Muscle of arm (tissue), 12 donors: ENCODE results near the gene TLR6. TPM values are rescaled to one million over a fixed set of nuclear protein-coding genes. Genes with fewer than 3 reads are reported as not detected.
A peak's percentile ranks its signal among the peaks of the same experiment; 100 is the strongest.
"Not testable (repeated sequence)": the region's sequence is repeated elsewhere in the genome, so short reads cannot be mapped to it uniquely, and the experiment has no call there.

Experiments used
- DNase-seq: peaks from one replicate; pipeline ENCODE4 v3.0.0-alpha.2; 2013
- polyA plus RNA-seq, 12 donors: library from polyadenylated mRNA; unstranded; fragments of 120-200 nt; gene quantifications; one replicate each; pipeline ENCODE4 v1.2.1, GENCODE V29; 2013; ENCODE audit not compliant: insufficient read length in 12 of 12

Gene TLR6
- polyA plus RNA-seq, 12 donors: 0.82 to 2.6 (median 1.4) TPM; not detected in 2

GRCh38 chr4:38823766-38824165, 32.9 kb downstream of the TLR6 start:
- DNase-seq: no peak

DNA sequence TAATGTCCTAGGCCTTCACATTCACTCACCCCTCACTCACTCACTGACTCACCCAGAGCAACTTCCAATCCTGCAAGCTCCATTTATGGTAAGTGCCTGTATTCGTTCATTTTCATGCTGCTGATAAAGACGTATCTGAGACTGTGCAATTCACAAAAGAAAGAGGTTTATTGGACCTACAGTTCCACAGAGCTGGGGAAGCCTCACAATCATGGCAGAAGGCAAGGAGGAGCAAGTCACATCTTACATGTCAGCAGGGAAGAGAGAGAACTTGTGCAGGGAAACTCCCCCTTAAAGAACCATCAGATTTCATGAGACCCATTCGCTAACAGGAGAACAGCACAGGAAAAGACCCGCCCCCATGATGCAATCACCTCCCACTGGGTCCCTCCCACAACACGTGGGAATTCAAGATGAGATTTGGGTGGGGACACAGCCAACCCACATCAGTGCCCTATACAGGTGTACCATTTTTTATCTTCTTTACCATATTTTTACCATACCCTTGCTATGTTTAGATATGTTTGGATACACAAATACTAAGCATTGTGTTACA, 33.8 kb downstream of the TLR6 start:
- DNase-seq: no peak

- no peak for DNase-seq
Measured at GRCh38 chr4:38821739-38822138, 34.9 kb downstream of the TLR6 start.

DNA sequence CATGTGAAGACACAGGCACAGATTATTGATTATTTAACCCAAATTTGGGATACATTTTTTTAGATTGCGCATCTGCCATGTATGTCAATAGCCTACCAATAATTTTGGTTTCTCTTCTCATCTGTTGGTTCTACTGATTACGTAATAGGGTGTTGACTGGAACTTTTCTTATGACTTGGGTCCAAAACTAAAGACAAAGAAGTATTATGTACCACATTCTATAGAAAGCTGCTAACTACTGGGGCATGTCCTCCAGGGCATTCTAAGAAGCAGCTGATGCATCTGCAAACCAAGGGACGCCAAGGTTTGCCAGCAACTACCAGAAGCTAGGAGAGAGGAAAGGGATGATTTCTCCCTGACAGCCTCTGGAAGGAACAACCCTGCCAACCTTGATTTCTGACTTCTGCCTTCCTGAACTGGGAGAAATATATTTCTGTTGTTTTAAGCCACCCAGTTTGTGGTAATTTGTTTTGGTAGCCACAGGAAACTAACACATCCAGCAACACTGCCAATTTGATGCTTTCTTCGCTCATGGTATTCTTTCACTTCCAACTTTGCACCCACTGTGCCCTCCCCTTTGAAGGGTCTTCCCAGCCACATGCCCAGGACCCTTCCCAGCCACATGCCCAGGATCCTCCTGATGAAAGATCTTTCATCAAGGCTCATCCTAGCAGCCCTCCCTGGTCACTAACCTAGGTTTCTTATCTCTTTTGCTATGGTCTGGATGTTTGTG, 36.1 kb downstream of the TLR6 start:
- DNase-seq: no peak

GRCh38 chr4:38819569-38819968, 37.0 kb downstream of the TLR6 start:
- no peak for DNase-seq

GRCh38 chr4:38818441-38818976, 38.1 kb downstream of the TLR6 start:
- no peak for DNase-seq

GRCh38 chr4:38815885-38816782, 40.5 kb downstream of the TLR6 start:
- no peak for DNase-seq

GRCh38 chr4:38814386-38814785, 42.2 kb downstream of the TLR6 start:
- DNase-seq: no peak

DNA sequence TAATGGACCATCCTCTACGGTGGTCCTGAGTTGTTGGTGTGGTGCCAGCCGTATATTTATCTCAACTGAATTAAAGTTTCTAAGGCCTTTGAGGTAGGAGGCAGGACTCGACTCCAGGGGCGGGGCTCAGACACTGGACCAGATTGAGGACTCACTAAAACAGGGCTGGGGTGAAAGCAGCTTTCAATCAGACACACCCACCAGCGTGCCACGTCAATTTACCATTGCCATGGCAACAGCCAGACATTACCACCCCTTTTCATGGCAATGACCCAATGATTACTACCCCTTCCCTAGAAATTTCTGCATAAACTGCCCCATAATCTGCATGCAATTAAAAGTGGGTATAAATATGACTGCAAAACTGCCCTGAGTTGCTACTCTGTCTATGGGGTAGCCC, 45.3 kb downstream of the TLR6 start:
- DNase-seq: no peak

DNA sequence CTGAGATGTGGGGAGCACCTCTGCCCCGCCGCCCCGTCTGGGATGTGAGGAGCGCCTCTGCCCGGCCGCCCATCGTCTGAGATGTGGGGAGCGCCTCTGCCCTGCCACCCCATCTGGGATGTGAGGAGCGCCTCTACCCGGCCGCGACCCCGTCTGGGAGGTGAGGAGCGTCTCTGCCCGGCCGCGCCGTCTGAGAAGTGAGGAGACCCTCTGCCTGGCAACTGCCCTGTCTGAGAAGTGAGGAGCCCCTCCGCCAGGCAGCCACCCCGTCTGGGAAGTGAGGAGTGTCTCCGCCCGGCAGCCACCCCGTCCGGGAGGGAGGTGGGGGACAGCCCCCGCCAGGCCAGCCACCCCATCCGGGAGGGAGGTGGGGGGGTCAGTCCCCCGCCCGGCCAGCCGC, 49.2 kb downstream of the TLR6 start:
- not testable (repeated sequence) for DNase-seq

- not testable (repeated sequence) for DNase-seq
Measured at GRCh38 chr4:38806251-38806650, 50.4 kb downstream of the TLR6 start.

DNA sequence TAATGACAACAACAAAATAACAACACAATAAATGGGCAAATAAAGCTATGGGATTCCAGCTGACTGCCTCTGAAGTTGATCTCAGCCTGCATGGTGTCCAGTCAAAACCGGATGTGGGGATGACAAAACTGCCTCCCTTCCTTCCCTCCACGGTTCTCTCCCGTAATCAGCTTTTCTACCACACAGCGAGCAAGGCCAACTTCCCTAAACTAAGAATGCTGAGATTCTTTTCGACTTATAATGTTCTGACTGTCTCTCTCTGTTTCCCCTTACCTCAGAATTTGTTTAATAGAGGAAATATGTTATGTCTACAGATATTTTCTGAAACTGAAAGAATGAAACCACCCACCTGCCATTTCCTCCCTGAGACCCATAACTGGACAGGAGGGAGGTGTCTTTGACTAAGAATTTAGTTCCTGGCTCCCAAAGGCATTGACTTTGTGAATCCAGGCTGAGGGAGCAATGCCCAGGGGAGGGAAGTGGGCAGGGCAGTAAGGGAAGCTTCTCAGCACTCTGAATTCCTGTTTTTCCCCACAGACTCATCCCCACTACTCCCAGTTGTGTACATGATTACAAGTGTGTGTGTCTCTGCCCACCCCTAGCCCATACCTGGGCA, 51.0 kb downstream of the TLR6 start:
- no peak for DNase-seq

DNA sequence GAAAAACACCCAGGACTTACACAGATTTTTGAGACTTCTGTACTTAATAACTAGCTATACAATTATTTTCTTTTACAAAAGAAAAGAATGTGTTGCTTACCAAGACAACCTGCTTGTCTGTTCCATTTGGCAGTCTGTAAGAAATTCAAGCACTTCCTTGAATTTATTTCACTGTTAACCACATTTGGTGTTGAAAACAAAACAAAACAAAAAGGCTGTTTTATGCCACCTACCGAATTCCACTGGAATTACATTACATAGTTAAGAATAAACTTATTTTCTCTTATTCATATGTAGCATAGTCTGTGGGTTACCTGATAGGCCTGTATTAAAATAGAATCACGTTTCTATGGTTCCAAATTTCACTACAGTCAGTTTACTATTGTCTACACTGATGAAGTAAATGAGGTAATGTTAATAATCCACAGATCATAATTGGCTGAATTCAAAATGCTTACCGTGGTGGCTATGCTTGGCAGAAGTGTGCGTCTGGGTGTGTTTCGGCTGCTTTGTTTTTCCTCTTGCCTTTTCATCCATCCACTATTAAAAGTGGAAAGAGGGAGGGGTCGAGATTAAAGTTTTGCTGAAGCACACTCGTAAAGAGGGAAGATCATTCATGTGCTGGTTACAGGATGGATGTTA, 51.8 kb downstream of the TLR6 start, which contains the start of gene TLR1:
TLR1 (minus strand) TSS at position 138 of the 642 bp plus-strand sequence. CDS start 5,960 bp downstream, outside the sequence.
- peak; percentile 69 for DNase-seq

DNA sequence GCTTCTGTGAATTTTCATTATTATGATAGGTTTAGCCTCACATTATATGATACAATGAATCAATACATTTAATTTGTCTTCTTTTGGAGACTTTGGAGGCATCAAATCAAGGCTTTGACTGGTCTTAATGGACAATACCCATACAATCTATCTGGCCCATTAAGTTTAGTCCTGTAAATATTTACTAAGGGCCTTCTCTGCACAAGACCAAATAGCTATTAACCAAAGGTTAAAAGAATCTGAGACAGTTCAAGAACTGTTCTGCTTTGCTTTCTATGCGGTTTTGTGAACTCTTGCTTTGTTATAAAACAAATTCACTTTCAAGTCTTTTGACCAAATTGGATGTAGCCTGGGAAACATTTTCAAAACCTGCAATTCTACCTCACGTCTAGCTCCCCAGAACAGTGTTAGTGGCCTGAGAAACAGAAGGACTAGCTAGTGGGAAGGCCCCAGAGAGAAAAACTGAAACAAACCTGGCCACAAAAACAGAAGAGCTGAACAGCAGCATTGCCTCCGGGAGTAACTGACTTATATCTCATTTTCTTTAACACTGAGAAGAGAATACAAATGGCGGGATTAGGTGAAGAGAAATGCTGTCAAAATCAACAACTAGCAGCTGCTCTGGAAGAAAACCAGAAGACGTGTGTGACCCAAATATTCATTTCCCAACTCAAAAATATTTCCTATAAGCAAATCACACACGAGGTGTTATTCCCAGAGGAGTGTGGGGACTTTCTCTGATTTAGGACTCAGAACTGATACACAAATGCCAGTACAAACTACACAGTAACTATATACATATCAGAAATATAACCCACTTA, 52.6 kb downstream of the TLR6 start:
- DNase-seq: peak; percentile 46

DNA sequence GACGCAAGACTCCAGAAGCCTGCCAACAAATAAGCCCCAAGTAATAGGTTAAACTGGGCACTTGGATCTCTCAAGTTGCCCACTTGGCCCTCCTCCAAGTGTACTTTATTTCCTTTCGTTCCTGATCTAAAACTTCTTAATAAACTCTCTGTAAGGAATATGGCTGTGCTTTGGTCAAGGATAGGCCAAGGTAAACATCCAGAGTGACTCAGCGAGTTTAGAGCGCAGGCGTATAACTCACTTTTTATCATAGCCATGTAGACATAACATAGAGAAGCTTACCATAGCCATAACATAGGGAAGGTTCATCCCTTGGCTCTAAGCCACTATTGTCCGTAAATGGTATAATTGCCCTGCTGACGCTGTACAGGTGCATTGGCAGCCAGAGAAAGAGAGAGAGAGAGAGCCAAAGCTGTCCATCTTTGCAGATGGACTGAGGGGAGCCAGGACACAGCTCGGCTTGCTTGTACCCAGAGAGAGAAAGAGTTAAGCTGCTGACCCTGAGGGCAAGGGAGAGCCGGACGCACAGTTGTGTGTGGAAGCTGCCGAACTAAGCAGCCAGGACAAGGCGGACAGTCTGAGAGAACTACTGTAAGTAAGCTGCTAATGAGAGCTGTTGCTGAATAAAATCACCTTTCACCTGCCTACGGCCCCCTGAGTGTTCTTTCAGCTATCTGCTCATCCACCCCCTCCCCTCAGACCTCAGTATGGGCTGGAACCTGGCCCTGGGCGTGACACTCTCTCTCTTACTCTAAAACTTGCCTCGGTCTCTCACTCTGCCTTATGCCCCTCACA, 53.9 kb downstream of the TLR6 start:
- DNase-seq: no peak

DNA sequence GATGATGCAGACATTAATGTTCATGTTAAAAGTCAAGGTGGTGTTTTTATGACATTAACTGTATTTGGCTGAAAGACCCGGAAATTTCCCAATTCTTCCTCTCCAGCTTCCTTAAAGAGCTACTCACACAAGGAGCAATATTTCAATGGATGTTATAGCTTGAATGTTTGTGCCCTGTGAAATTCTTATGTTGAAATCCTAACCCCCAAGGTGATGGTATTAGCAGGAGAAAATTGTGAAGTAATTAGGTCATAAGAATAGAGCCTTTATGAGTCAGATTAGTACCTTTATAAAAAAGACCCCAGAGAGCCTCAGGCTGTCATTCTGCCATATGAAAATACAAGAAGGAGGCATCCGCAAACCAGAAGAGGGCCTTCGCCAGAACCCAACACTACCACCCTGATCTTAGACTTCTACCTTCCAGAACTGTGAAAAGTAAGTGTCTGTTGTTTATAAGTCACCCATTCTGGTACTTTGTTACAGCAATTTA, 55.6 kb downstream of the TLR6 start:
- DNase-seq: no peak

- DNase-seq: no peak
Measured at GRCh38 chr4:38800366-38800765, 56.3 kb downstream of the TLR6 start.

GRCh38 chr4:38795087-38795486, 61.5 kb downstream of the TLR6 start:
- DNase-seq: no peak

DNA sequence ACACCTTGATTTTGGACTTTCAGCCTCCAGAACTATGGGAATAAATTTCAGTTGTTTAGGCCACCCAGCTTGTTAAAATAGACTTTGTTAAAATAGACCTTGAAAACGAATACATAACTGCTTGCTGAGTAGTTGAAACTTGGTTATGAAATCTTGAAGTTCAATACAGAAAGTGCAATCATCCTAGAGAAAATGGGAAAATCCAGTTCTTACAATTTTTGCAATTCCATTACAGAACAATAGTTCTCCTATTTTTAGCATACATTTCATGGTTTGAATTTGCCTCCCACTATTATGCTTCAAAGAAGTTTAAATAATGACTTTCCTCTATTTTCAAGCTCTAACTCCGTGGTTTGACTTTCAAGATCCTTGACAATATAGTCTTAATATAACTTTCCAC, 62.6 kb downstream of the TLR6 start:
- no peak for DNase-seq
